ENCODE data around the gene MCEMP1.

The MCEMP1 gene, protein sequence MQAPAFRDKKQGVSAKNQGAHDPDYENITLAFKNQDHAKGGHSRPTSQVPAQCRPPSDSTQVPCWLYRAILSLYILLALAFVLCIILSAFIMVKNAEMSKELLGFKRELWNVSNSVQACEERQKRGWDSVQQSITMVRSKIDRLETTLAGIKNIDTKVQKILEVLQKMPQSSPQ

DNA sequence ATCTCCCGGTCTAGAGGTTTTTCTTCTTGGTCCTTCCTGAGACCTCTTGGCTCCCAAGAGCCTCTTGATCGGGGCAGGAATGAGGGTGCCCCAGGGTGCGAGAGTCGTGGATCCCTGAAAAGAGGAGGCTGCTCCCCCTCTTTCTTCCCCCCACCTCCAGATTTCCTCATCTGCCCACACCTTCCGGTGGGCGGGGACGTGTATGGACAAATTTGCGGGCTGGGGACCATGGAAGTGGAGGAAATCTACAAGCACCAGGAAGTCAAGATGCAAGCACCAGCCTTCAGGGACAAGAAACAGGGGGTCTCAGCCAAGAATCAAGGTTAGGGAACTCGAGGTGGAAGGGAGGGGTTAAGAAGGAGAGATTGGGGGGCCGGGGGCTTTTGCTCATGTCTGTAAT, at the start of gene MCEMP1:
TSS of gene MCEMP1 (plus strand) at position 237 of the 400 bp plus-strand sequence. CDS start at position 268, 31 bp downstream.
- no peak for DNase-seq

DNA sequence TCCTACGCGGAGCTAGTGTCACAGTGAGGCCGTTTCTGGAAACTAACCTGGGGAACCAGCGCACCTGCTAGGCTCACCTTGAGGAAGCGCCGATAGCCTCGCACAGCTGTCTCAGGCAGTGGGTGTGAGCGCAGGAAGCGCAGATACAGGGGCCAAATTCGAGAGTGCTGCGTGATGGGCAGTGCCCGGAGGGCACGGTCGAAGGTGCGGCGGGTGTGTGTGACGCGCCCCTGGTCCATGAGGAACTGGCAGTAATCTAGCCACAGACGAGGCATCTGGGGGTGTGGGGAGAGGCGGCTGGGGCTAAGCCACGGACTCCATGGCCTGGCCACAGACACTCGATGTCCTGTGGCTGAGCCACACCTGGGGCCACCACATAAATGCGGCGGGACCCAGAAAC, 49.7 kb upstream of the MCEMP1 start:
- no peak for DNase-seq

DNA sequence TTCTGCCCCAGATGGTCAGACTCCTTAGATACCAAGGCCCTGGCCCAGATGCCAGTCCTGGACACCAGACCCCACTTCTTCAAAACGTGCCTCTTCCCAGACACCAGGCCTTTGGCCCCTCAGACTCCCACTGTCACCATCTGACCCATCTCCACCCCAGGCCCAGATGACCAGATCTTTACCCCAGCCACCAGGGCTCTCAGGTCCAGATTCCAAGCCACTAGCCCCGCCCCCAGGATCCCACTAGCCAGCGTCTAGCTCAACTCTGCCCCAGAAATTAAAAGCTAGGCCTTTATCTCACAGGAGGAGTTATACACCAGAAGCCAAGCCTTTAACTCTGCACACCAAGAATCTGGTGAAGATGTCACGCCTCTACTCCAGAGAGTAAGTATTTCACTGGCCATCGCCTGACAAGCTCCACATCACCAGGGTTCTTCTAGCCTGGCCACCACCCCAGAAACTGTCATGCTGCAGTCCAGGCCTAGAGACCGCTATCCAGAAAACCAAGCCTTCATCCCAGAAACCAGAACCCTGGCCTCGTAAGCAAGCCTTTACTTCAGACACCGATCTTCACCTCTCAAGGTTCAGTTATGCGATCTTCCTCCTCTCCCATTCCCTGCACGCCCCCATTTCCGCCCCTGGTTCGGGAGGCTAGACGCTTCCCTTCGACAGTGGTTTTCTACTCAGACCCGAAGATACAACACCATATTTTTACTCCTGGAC, 48.1 kb upstream of the MCEMP1 start:
- no peak for DNase-seq

- peak; percentile 83 to 92 (median 88) for DNase-seq
Measured at GRCh38 chr19:7629347-7630054, 47.4 kb upstream of the MCEMP1 start, which contains the start of the genes PET100 and XAB2. Gene PET100, plus strand, starts transcription at chr19:7629793. Its CDS starts 41 bp downstream, at chr19:7629834. Gene XAB2, minus strand, starts transcription at chr19:7629545. Its CDS starts 18 bp downstream, at chr19:7629527.

DNA sequence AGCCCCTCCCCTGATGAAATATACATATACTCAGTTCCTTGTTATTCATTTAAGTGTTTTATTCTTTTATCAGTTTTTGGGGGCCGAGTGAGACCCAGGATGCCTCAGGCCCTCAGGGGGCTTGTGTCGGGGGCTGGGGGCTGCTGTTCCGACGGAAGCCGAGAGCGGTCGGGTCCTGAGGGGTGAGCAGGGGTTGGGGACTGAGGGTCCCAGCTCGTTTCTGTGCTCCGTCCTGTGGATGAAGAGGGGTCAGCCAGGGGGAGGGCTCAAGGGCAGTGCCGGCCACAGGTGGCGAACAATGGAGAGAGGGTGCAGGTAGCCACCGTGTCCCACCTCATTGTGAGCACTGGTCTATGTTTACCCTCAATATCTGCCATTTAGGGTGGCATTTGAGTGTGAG, 45.3 kb upstream of the MCEMP1 start:
- DNase-seq: no peak

- no peak for DNase-seq
Measured at GRCh38 chr19:7632340-7633203, 44.3 kb upstream of the MCEMP1 start.

- DNase-seq: no peak
Measured at GRCh38 chr19:7633698-7634097, 43.2 kb upstream of the MCEMP1 start, which contains the start of gene PCP2. Gene PCP2, minus strand, starts transcription at chr19:7633719. Its CDS starts 262 bp downstream, at chr19:7633457.

- no peak for DNase-seq
Measured at GRCh38 chr19:7635670-7636069, 41.2 kb upstream of the MCEMP1 start.

DNA sequence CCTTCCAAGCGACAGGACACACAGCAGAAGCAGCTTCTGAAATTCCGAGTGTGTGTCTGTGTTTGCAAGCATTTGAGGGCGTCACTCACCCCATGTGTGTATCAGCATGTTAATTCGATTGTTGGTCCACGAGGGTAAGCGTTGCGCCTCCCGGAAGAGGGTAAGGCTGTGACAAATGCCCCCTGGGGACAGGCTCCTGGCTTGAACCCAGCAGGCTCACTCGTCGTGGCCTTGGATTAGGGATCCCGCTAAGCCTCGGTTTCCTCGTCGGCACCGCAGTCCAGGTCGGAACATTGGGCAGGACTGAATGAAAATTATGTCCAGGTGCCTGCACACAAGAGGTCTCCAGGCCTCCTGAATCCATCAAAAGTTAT, 40.6 kb upstream of the MCEMP1 start:
- no peak for DNase-seq

DNA sequence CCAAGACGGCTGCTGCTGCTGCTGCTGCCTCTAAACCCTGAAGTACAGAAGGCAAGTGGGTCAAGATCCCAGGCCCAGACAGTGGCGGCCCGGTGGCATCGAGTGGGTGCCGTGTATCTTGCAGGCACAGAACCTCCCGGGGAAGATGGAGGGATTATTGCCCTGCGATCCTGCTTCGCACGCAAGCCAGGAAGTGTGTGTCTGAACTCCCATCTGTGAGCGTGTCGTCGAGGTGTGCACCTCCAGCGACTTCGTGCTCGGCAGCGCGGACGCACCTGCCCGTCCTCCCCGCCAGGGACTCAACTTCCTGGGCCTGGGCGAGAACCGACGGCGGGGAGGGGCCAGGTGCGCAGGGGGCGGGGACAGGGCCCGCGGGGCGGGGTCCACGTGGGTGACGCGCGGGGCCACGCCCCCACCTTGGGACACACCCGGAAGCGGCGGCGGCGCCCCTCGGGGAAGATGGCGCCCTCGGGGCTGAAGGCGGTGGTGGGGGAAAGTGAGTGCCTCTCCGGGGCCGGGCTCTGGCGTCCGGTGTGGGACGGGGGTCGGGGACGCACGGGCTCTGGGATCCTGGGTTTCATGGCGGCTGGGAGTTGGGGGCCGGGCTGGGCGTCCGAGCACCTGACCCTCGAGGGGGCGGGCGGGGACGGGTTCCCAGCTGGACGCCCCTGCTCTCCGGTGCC, 40.1 kb upstream of the MCEMP1 start, which contains the start of gene STXBP2:
TSS of gene STXBP2 (plus strand) at position 420 of the 683 bp plus-strand sequence. CDS start at position 460, 40 bp downstream.
- DNase-seq: peak; percentile 79 to 95 (median 88)

GRCh38 chr19:7637374-7638256, 39.3 kb upstream of the MCEMP1 start:
- no peak for DNase-seq

DNA sequence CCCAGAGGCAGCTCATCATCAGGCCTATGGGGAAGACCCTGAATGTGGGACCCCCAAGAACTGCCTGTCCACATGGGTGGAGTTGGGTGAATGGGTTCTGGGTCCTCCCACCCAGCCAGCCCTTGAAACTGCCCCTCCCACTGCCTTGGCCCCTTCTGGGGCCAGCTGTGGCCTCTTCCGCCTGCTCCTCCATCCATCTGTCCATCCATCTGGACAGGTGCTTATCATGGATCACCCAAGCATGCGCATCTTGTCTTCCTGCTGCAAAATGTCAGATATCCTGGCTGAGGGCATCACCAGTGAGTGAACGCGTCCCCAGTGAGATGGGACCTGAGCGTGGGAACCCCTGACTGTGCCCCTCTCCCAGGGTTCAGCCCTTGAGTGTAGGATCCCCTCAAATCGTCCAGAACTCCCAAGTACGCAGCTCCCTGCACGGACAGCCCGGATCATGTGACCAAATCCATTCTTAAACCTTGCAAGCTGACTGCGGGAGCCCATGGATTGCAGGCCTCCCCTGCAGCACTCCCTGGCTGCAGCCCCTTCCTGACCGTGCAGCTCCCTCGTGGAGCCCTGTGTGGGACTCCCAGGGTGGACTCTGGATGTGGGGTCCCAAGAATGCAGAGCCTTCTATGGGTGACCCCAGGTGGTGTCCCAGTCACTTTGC, 38.0 kb upstream of the MCEMP1 start:
- DNase-seq: no peak

- DNase-seq: no peak
Measured at GRCh38 chr19:7639863-7640348, 37.0 kb upstream of the MCEMP1 start.

- DNase-seq: no peak
Measured at GRCh38 chr19:7640803-7641202, 36.1 kb upstream of the MCEMP1 start.

- DNase-seq: no peak
Measured at GRCh38 chr19:7641290-7642276, 35.3 kb upstream of the MCEMP1 start.

DNA sequence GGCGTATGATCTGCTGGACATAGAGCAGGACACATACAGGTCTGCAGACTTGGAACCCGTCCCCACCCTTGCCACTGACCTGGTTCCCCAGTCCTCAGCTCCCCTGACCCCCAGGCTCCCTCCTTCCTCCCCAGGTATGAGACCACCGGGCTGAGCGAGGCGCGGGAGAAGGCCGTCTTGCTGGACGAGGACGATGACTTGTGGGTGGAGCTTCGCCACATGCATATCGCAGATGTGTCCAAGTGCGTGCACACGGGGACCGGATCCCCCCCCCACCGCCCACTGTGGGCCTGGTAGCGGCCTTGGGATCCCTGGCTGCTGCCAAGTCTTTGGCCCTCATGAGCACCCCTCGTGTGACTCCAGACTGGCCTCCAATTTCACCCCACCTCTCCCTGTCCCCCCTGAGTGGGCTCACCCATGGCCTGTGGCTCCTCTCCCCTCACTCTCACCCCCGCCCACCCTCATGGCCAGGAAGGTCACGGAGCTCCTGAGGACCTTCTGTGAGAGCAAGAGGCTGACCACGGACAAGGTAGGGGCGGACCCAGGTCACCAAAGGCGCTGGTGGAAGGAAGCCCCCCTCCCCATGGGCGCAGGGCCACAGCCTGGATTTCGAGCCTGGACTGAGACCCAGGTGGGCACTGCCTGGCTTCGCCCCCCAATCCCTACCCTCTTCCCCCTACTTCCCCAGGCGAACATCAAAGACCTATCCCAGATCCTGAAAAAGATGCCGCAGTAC, 34.4 kb upstream of the MCEMP1 start:
- no peak for DNase-seq

- DNase-seq: no peak
Measured at GRCh38 chr19:7643031-7643415, 33.9 kb upstream of the MCEMP1 start.

Measured in activated naive CD4-positive, alpha-beta T cell (primary cell).